HepG2 (cell line): ENCODE data around the gene TMC4. TPM values are rescaled to one million over a fixed set of nuclear protein-coding genes. Genes with fewer than 3 reads are reported as not detected.

Source experiments
- ARHGAP35 ChIP-seq: sonication (generic); formaldehyde crosslinking; IDR thresholded peaks from 2 replicates; pipeline ENCODE4 v1.9.0; 2022; ENCODE audit warnings: mild to moderate bottlenecking, inconsistent platforms, moderate library complexity, missing genetic modification reagents, borderline replicate concordance
- CCAR2 ChIP-seq: fragments of 200-400 bp; formaldehyde crosslinking; optimal IDR thresholded peaks from 2 replicates; pipeline ENCODE3; 2018; ENCODE audit warnings: low read depth, mild to moderate bottlenecking, low read length, moderate library complexity
- CEBPG ChIP-seq: IDR thresholded peaks from 2 replicates; pipeline ENCODE4 v1.6.1; 2016
- DDIT3 ChIP-seq: sonication (generic); formaldehyde crosslinking; IDR thresholded peaks from 2 replicates; pipeline ENCODE4 v1.4.0; 2020; ENCODE audit warnings: mild to moderate bottlenecking, missing genetic modification reagents
- EEA1 ChIP-seq: sonication (generic); formaldehyde crosslinking; IDR thresholded peaks from 2 replicates; pipeline ENCODE4 v1.5.1; 2020; ENCODE audit warnings: mild to moderate bottlenecking, missing genetic modification reagents, borderline replicate concordance
- ERF ChIP-seq: IDR thresholded peaks from 2 replicates; pipeline ENCODE4 v1.6.1; 2018; ENCODE audit warnings: missing biosample characterization, missing genetic modification reagents
- IRF9 ChIP-seq: sonication (generic); formaldehyde crosslinking; IDR thresholded peaks from 2 replicates; pipeline ENCODE4 v1.8.0; 2022; ENCODE audit warnings: missing genetic modification reagents, mild to moderate bottlenecking, borderline replicate concordance
- MIER2 ChIP-seq: IDR thresholded peaks from 2 replicates; pipeline ENCODE4 v1.6.1; 2016; ENCODE audit warnings: missing biosample characterization, missing genetic modification reagents
- MNT ChIP-seq: fragments of 450-650 bp; IDR thresholded peaks from 2 replicates; pipeline ENCODE4 v1.6.1; 2016
- NFE2 ChIP-seq: sonication (generic); formaldehyde crosslinking; IDR thresholded peaks from 2 replicates; pipeline ENCODE4 v1.4.0; 2020; ENCODE audit warnings: missing genetic modification reagents
- ONECUT2 ChIP-seq: sonication (generic); formaldehyde crosslinking; IDR thresholded peaks from 2 replicates; pipeline ENCODE4 v1.4.0; 2020; ENCODE audit warnings: missing genetic modification reagents
- PCBP1 ChIP-seq: fragments of 200-400 bp; formaldehyde crosslinking; IDR thresholded peaks from 2 replicates; pipeline ENCODE4 v1.6.1; 2017; ENCODE audit warnings: mild to moderate bottlenecking, low read depth, low read length, borderline replicate concordance
- POLR2A ChIP-seq, 2 experiments: IDR thresholded peaks; 2 replicates each; pipeline ENCODE4 v1.6.1; 2011; ENCODE audit warnings: low read depth in 2 of 2, low read length in 2 of 2, mild to moderate bottlenecking in 1 of 2, moderate library complexity in 1 of 2; ENCODE audit not compliant: insufficient read depth in 1 of 2
- SAP130 ChIP-seq: IDR thresholded peaks from 2 replicates; pipeline ENCODE4 v1.6.1; 2016; ENCODE audit warnings: low read depth
- SMAD3 ChIP-seq: sonication (generic); formaldehyde crosslinking; IDR thresholded peaks from 2 replicates; pipeline ENCODE4 v1.4.0; 2020; ENCODE audit warnings: missing genetic modification reagents
- TRIM24 ChIP-seq: sonication (generic); formaldehyde crosslinking; IDR thresholded peaks from 2 replicates; pipeline ENCODE4 v1.8.0; 2022; ENCODE audit warnings: mild to moderate bottlenecking, missing genetic modification reagents
- YEATS4 ChIP-seq: sonication (generic); formaldehyde crosslinking; IDR thresholded peaks from 2 replicates; pipeline ENCODE4 v1.4.0; 2020; ENCODE audit warnings: missing genetic modification reagents, borderline replicate concordance
- ZBTB46 ChIP-seq: sonication (generic); formaldehyde crosslinking; IDR thresholded peaks from 2 replicates; pipeline ENCODE4 v1.4.0; 2020; ENCODE audit warnings: mild to moderate bottlenecking, missing genetic modification reagents, borderline replicate concordance
- ZNF143 ChIP-seq: sonication (generic); formaldehyde crosslinking; IDR thresholded peaks from 2 replicates; pipeline ENCODE4 v1.4.0; 2020; ENCODE audit warnings: missing genetic modification reagents
- ZNF224 ChIP-seq: sonication (generic); formaldehyde crosslinking; IDR thresholded peaks from 2 replicates; pipeline ENCODE4 v1.5.0; 2020; ENCODE audit warnings: mild to moderate bottlenecking, missing genetic modification reagents
- ZNF549 ChIP-seq: sonication (generic); formaldehyde crosslinking; IDR thresholded peaks from 2 replicates; pipeline ENCODE4 v1.5.0; 2020; ENCODE audit warnings: missing genetic modification reagents
- ZNF558 ChIP-seq: sonication (generic); formaldehyde crosslinking; IDR thresholded peaks from 2 replicates; pipeline ENCODE4 v1.9.0; 2022; ENCODE audit warnings: mild to moderate bottlenecking, missing genetic modification reagents, borderline replicate concordance
- ZNF598 ChIP-seq: sonication (generic); formaldehyde crosslinking; IDR thresholded peaks from 2 replicates; pipeline ENCODE4 v1.5.1; 2020; ENCODE audit warnings: mild to moderate bottlenecking, missing genetic modification reagents, borderline replicate concordance
- ZNF652 ChIP-seq: IDR thresholded peaks from 2 replicates; pipeline ENCODE4 v1.6.1; 2016; ENCODE audit warnings: low read depth, borderline replicate concordance
- ZNF703 ChIP-seq: sonication (generic); formaldehyde crosslinking; IDR thresholded peaks from 2 replicates; pipeline ENCODE4 v1.5.1; 2020; ENCODE audit warnings: missing genetic modification reagents, mild to moderate bottlenecking, moderate library complexity, borderline replicate concordance
- ZNF773 ChIP-seq: sonication (generic); formaldehyde crosslinking; IDR thresholded peaks from 2 replicates; pipeline ENCODE4 v1.4.0; 2020; ENCODE audit warnings: missing genetic modification reagents, borderline replicate concordance
- polyA plus RNA-seq, 8 experiments: library from polyadenylated mRNA; depleted of rRNA in 3 of 8; stranded (reverse) in 7 of 8; unstranded in 1 of 8; fragments of >200 nt; fragmentation: Illumina TruSeq in 4 of 8; extraction: Trizol in 4 of 8; gene quantifications; 2 replicates each; pipeline versions ENCODE4 v1.2.1 to v1.2.3, GENCODE V29; 2011 to 2016; ENCODE audit warnings: low read depth in 4 of 8, missing spikeins in 1 of 8, mixed read lengths in 1 of 8; ENCODE audit not compliant: insufficient read depth in 1 of 8
- total RNA-seq, 5 experiments: library from RNA; depleted of rRNA; stranded (reverse); fragments of >200 nt; fragmentation: Illumina TruSeq; extraction: Trizol; gene quantifications; 2 replicates each; pipeline ENCODE4 v1.2.3, GENCODE V29; 2016; ENCODE audit warnings: low read depth in 1 of 5

TMC4 gene
- total and polyA plus RNA-seq, 2 of the 13 experiments (the other 11 are each of a cell fraction or from before 2014, with no cell fraction given), result 0.13 to 0.24 TPM

- TF ChIP-seq ZNF558 (no peak), MIER2 (CRISPR knock-in tag) (no peak), SMAD3 (CRISPR knock-in tag) (no peak), NFE2 (no peak), ARHGAP35 (CRISPR knock-in tag) (peak; percentile 45; the same call in 1 of the 2 replicates), CEBPG (CRISPR knock-in tag) (no peak), MNT (no peak; the same call in 1 of the 2 replicates), ONECUT2 (CRISPR knock-in tag) (no peak), TRIM24 (CRISPR knock-in tag) (no peak), ZNF703 (CRISPR knock-in tag) (no peak), ZNF652 (CRISPR knock-in tag) (no peak), ZBTB46 (CRISPR knock-in tag) (no peak), SAP130 (CRISPR knock-in tag) (peak; percentile 56), ERF (CRISPR knock-in tag) (peak; percentile 55; the same call in 1 of the 2 replicates), ZNF773 (CRISPR knock-in tag) (no peak), CCAR2 (no peak), POLR2A (IDR thresholded peaks at IDR 0.05; ENCODE audit: insufficient read depth in 1 of 2, low read depth in 2 of 2, low read length in 2 of 2) (peak; percentile 81 to 84), IRF9 (CRISPR knock-in tag) (no peak), ZNF224 (CRISPR knock-in tag) (no peak), DDIT3 (CRISPR knock-in tag) (no peak), ZNF549 (CRISPR knock-in tag) (no peak), YEATS4 (peak; percentile 33; the same call in 1 of the 2 replicates), ZNF143 (CRISPR knock-in tag) (no peak), EEA1 (CRISPR knock-in tag) (no peak), PCBP1 (no peak), ZNF598 (CRISPR knock-in tag) (no peak)
Observed at GRCh38 chr19:54189735-54190502, 17.0 kb upstream of the TMC4 start (continued).
